ENCODE data around the gene ANGPTL5.

ANGPTL5 gene

DNA sequence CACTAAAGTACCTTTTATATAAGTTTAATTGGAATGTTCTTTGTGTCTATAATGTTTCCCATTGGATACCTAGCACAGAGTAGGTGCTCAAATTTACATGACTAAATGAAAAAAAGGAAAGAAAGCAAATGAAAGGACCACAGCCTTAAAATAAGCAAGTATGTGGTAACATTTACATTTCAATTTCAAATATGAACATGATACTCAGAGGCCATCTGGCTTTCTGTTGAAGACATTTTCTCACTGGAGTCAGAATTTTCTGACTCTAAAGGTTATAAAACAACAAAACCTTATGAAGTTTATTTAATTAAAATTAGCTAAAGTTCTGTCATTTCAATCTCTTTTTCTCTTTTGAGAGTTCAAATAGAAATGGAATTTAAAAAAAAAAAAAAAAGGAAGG lies 904 bp upstream of the ANGPTL5 start:
- TF ChIP-seq, protein P1, sequence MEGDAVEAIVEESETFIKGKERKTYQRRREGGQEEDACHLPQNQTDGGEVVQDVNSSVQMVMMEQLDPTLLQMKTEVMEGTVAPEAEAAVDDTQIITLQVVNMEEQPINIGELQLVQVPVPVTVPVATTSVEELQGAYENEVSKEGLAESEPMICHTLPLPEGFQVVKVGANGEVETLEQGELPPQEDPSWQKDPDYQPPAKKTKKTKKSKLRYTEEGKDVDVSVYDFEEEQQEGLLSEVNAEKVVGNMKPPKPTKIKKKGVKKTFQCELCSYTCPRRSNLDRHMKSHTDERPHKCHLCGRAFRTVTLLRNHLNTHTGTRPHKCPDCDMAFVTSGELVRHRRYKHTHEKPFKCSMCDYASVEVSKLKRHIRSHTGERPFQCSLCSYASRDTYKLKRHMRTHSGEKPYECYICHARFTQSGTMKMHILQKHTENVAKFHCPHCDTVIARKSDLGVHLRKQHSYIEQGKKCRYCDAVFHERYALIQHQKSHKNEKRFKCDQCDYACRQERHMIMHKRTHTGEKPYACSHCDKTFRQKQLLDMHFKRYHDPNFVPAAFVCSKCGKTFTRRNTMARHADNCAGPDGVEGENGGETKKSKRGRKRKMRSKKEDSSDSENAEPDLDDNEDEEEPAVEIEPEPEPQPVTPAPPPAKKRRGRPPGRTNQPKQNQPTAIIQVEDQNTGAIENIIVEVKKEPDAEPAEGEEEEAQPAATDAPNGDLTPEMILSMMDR (IDR thresholded peaks at IDR 0.05; ENCODE audit: control extremely low read depth, extremely low read depth, low read depth, missing control alignments), result no peak
- CTCF ChIA-PET, result no interaction called here
- POLR2A ChIA-PET, result no interaction called here
- no peak for DNase-seq (ENCODE audit: extremely low spot score)

DNA sequence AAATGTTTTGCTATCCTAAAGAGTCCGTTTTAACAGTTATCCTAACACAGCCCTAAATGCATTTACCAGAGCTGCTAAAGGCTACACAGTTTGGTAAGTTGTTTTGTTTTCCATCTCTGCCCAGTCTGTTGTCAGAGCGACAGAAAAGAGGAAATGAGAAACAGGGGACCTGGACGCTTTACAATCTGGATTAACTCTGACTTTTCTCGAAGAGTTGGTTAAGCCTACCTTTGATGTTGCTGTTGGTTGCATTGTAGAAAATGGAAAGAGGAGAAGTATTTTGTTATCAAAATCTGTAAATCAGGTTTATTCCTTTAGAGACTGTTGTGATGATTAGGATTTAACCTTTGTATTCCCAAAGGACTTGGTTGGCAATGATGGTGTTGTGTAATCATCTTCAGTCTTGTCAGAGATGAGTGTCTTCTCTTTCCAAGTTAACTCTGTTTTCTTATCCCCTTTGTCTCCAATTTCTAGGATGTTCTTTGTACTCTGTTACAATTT lies 481 bp downstream of the ANGPTL5 start:
- DNase-seq (ENCODE audit: extremely low spot score), result peak; percentile 31
- TF ChIP-seq, protein P1 (IDR thresholded peaks at IDR 0.05; ENCODE audit: control extremely low read depth, extremely low read depth, low read depth, missing control alignments), result no peak
- ChIA-PET CTCF (no interaction called here), POLR2A (no interaction called here)

DNA sequence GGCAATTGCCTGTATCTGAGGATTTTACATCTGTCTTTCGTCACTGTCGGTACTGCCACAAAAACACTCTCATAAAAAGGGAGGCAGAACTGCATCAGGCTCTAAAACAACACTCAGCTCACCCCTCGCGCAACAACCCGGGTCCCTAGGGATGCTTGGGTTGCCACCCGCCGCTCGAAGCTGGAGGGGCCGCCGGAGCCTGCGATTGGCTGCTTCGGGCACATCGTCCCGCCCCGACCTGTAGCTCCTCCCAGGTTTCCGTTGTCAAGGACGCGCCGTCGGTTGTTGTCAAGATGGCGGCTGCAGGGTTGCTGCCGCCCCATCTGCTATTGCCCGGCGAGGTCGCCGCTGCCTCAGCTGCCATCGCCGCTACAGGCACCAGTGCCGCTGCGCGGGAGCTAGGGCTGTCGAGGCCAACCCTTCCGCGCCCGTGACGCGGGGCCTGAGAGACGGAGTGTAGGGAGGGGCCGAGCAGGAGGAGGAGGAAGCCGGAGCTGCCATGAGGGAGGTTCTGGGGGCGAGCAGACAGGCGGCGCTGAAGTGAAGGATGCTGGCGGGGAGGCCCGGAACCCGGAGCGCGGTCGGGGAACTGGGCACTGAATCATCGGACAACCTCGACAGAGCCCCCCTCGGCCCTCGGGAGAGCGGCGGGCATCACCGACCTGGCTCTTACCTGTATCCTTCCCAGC lies 1.4 kb downstream of the ANGPTL5 start, which contains the start of gene CEP126:
Gene CEP126 (plus strand): TSS at position 273 of the 689 bp plus-strand sequence. CDS start 275 bp downstream, at position 548.
- TF ChIP-seq, protein P1 (IDR thresholded peaks at IDR 0.05; ENCODE audit: control extremely low read depth, extremely low read depth, low read depth, missing control alignments), result no peak
- DNase-seq (ENCODE audit: extremely low spot score), result peak; percentile 90
- POLR2A ChIA-PET, result no interaction called here
- CTCF ChIA-PET, result interaction anchor here (0.7 to 1.2 kb wide), 3 partner anchors 10 to 93 kb away, joined by 4 to 6 read pairs (median 6); no protein-coding TSS in a partner anchor

DNA sequence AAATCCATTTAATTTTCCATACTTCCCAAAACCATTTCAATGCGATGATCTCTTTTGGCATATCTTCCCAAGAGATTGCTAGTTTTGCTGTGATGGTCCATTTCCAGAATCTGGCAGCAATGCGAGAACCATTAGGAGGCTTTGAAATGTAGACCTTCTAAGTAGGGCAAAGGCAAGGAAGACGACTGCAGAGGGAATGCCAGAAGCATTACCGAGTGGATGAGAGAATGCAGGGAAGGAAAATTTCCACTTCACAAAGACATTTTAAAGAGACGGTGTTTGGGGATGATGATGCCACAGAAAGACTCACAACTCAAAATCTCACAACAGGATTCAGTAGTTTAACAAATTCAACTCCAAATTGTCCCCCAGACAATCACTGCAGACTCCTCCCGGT lies 2.0 kb downstream of the ANGPTL5 start:
- CTCF ChIA-PET, result interaction anchor here (0.7 to 1.2 kb wide), 3 partner anchors 10 to 94 kb away, joined by 4 to 6 read pairs (median 6); no protein-coding TSS in a partner anchor
- POLR2A ChIA-PET, result no interaction called here
- TF ChIP-seq, protein P1 (IDR thresholded peaks at IDR 0.05; ENCODE audit: control extremely low read depth, extremely low read depth, low read depth, missing control alignments), result no peak
- DNase-seq (ENCODE audit: extremely low spot score), result no peak

DNA sequence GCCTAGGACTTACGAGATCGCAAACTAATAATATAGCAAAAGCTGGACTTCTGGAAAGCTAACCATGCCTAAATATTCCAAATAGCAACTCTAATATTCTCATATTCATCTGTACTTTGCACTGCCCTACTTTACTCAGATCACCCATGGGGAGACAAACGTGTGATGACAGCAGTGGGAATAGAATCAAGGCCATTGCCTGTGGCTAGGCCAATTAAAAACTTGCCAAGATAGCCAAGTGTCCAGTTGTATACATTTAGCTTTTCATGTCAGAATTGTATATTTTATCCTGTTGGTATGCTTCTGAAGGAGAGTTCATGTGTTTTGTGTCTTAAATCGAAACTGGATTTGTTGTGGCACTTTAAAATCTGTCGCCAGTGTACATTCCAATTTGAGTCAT lies 2.7 kb downstream of the ANGPTL5 start:
- TF ChIP-seq, protein P1 (IDR thresholded peaks at IDR 0.05; ENCODE audit: control extremely low read depth, extremely low read depth, low read depth, missing control alignments), result no peak
- ChIA-PET CTCF (interaction anchor here (1.0 kb wide), 1 partner anchor 9 kb away, joined by 3 read pairs; no protein-coding TSS in a partner anchor), POLR2A (no interaction called here)
- DNase-seq (ENCODE audit: extremely low spot score), result no peak

DNA sequence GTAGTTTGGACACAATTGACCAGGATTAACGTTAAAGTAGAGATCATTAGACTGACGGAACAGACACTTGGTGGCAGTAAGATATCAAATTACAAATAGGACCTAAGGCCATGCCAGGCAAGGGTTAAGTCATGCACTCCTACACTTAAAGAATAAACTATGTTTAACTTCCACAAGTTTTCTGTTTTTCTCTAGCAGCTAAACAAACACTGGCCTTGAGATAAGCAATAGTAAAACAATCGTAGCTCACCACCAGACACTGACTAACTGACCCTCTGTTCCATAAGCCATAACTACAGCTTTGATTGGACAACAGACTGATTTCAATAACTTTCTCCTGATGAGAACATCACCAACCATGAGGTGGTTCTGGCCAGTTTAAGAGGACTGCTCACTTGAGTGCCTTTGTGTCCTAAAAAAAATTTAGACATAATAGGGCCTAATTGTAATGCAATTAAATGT lies 3.5 kb downstream of the ANGPTL5 start:
- CTCF ChIA-PET, result interaction anchor here (1.0 kb wide), 1 partner anchor 8 kb away, joined by 3 read pairs; no protein-coding TSS in a partner anchor
- POLR2A ChIA-PET, result no interaction called here
- TF ChIP-seq, protein P1 (IDR thresholded peaks at IDR 0.05; ENCODE audit: control extremely low read depth, extremely low read depth, low read depth, missing control alignments), result no peak
- no peak for DNase-seq (ENCODE audit: extremely low spot score)
